GM10847 (cell line): ENCODE measurements around the gene DDB1.

Source experiments
- POLR2A ChIP-seq: IDR thresholded peaks from 2 replicates; pipeline ENCODE4 v1.6.1; 2011; ENCODE audit not compliant: insufficient read length; ENCODE audit errors: extremely low read depth

The DDB1 gene

DNA sequence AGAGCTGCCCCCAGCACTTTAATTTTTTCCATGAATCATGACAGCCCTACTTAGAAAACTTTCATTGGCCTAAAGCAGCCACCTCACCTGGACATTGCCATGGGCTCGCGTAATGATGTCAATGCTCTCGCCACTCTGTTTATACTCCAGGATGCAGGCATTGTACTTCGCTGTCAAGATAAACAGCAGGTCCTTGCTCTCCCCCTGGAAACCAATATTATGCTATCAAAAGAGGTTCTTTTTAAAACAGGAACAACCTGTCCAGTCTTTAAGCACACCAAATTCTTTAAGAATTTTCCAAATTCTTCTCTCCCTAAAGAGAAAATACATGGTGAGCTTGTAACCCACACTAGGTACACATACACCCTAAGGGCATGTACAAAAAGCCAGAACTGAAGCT lies 3.0 kb downstream of the DDB1 start:
- no peak for TF ChIP-seq POLR2A

DNA sequence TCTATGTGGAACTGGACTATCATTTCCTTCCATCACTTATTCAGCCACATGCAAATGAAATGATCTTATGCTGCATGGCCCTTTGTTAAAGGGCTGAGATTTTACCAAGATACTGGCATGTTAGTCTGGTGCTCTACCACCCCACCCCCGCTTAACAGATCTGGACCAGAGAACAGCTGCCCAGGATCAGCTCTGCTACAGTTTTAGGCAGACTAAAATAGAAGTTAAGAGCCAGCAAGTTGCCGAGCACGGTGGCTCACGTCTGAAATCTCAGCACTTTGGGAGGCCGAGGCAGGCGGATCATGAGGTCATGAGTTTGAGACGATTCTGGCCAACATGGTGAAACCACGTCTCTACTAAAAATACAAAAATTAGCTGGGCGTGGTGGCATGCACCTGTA lies 4.6 kb downstream of the DDB1 start:
- TF ChIP-seq POLR2A, result no peak

DNA sequence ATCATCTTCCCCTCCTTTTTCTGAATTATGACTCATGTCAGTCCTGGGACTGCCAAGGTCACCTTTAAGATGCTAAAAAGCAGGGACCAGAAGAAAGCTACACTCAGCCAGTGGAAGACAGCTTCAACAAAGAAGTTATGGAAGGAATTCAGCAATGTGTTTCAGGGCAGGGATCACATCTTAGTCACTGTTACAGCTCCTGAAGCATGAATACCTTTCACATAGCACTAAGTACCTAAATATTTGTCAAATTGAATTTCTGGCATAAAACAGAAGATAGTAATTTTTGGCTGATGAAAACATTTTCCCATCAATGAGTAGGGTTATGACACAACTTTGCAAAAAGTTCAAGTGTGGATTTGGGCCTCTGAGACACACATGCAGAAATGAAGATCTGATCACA lies 5.2 kb downstream of the DDB1 start:
- TF ChIP-seq POLR2A, result no peak

DNA sequence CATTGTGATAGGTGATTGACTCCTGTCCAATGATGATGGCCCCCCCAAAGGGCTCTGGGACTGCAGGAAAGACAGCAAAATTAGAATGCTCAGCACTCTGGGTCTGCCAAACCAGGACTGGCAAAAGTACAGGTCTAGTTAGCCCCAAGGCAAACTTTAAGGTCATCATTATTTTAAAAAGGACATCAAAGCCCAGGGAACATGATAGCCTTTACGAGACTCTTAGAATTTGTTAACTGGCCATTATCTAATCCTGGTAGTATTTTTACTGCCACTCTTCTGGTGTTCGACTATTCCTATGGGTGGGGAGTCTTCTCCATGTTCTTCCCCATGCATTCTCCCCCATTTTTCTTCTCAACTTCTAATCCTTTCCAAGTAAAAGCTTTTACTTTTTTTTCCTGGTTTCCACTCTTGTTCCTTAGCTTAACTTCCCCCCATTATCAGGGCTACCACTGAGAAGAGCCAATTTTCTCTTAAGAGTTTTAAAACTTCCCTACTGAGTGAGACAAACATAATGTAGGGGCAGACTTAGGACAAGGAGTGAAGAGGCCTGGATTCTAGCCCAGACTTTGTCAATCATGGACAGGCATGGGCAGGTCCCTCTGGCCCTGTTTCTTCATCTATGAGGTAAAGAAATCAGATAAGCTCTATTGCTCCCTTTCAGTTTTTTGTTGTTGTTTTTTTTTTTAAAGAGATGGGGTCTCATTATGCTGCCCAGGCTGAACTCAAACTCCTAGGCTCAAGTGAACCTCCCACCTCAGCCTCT lies 7.1 kb downstream of the DDB1 start:
- TF ChIP-seq POLR2A, result no peak

DNA sequence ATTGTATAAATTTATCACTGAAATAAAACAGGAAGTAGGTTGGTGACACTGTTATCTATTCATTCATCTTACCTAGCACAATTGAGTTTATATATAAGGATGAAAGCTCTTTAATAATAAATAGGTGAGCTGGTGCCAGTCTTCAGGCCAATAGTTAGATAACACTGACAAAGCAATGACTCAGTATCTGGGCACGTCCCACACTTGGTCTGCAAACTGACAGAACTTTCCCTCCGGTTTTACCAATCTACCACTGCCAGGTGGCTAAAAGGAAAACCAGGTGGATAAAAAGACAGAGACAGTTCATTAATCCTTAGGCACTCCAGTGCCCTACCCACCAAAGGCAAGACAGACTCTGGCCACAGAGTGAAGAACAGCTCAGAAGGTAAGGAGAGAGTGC lies 17.6 kb downstream of the DDB1 start:
- TF ChIP-seq POLR2A, result no peak

DNA sequence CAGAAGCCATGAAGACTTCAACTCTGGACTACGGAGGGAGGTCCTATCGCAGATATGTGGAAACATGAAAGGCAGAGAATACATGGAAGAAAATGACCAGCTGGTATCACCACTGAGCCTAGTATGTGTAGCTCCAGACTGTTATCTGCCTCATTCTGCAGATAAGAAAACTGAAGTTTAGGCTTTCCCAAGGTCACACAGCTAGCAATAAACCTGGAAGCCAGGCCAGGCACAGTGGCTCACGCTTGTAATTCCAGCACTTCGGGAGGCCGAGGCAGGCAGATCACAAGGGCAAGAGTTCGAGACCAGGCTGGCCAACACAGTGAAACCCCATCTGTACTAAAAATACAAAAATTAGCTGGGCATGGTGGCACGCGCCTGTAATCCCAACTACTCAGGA lies 22.2 kb downstream of the DDB1 start:
- no peak for TF ChIP-seq POLR2A

DNA sequence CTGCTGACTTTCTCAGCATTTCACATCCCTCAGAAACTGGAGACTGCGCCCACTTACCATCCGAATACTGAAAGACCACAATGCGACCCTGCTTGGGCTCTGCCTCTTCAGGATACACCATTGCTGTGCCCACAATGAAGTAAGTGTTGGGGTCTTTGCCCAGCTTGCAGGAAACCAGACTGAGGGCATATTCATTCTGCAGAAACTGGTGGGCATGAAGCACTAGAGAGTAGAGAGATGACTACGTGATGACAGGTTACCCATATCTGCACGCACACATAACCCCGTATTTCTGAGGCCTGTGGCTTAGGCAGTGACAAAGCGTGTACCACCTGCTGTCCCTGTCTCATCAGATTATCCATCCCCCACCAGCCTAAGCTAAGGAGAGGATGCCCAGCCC lies 23.2 kb downstream of the DDB1 start:
- TF ChIP-seq POLR2A, result no peak

DNA sequence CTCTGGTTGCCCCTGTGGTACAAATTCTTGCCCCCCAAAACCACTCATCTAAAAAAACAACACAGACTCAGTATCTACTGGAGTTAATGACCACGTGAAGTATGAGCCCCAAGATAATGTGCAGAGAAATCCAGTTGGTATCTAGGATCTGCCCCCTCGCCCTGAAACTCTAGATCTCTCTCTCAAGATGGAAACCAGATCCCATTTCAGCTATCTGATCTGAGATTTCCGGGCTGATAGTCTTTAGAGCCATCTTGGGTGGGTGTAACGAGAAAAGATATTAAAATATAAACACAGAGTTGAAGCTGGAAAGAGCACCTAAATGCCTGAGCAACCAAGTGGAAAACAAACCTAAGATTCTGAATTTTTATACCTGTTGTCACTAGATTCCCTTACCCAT lies 23.8 kb downstream of the DDB1 start:
- TF ChIP-seq POLR2A, result no peak

DNA sequence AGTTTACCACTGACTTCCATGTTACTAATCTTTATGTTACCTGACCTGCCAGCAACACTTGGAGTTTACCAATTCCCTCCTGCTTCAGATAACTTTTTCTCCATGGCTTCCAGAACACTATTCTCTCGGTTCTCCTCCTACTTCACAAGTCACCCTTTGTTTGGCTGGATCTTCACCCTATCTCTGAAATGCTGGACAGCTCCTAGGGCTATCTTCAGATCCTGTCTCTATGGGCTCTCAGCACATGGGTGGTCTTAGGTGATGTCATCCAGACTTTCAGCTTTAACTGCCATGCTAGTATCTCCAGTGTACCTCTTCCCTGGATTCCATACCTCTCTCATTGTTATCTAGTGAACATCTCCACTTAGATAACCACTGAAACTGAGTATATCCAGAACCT lies 25.6 kb downstream of the DDB1 start:
- no peak for TF ChIP-seq POLR2A

DNA sequence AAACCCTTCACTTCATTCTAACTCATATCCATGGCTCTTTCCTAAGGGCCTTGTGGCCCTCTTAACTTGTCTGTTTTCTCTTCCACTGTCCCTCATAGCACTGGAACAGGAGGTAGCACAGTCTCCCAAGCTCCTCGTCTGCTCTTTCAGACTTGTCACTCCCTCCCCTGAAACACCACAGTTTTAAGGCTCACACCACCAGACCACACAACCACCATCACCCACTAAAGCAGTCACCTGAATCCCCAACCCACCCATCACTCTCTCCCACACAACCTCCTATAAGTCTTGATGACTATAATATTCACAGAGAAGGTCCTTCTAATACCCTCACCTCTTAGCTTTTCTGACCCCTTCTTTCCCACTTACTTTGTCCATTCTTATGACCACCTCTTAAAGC lies 26.7 kb downstream of the DDB1 start:
- no peak for TF ChIP-seq POLR2A

DNA sequence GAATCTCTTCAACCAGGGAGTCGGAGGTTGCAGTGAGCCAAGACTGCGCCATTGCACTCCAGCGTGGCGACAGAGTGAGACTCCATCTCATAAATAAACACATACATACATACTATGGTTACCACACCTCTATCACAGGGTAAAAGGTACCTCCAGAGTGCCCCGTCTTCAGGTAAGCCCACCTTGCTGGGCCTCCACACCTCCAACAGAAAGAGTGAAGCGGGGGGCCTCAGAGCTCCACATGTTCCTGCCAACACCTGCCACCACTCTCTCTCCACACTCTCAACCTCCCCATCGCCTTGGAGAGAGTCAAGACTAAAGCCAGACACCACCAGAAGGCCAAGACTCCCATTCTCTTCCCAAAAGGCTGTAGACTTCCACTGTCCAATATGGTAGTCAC lies 27.5 kb downstream of the DDB1 start:
- no peak for TF ChIP-seq POLR2A

DNA sequence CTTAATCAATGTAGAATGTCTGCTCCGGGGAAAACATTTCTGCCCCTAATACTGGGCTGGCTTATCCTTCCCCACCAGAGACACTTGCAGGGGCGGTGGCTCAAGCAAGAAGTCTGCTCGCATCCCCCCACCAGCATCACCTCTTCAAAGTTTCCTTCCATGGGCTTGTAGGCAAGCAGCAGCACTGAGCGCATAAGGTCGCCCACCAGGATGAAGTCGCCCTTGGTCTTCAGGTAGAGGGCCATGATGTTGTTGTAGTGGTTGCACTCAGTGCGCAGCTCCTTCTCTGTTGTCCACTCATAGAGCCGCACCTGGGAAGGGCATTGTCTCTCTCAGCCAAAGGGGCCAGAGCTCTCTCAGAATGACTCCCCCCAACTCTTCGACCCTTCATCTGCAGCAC lies 29.2 kb downstream of the DDB1 start:
- no peak for TF ChIP-seq POLR2A

DNA sequence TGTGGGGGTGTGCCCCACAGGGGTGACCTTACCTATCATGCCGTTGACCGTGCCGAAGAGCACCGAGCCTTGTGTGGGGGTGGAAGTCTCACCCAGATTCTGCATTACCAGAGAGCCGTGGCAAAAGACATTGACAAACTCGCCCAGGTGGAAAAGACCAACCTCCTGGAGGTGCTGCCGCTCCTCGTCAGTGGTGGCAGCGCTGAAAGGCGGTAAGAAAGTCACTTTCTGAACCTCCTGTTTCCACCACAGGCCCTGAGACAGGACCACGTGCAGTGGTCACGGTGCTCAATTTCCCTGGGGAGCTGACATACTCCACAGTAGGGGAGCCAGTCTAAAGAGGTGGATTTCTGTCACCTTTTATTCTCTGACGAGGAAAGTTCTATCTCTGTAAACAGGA lies 30.4 kb downstream of the DDB1 start:
- TF ChIP-seq POLR2A, result no peak

DNA sequence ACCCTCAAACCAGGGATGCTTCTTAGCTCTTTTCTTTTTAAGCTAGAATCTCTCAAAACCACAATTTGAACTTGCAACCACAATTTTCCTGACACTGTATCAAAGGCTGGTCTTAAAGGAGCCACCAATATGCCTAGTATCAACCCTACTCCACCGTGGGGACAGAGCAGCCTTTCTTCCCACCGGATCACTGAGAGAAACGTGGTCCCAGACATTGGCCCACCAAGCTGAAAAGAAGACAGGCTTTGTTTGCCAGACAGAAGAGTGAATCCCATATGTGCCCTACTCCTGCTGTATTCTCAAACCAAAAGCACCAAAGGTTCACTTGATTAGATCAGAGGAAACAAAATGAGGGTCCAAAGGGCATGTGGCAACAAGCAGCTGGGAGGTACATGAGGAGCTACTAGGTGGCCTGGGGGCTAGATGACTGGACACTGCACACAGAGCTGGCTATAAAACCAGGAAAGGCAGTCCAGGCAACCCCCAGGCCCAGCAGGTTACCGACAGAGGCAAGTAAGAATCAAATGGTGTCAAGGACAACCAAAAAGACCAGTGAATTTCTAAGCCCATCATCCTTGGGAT lies 34.2 kb downstream of the DDB1 start:
- no peak for TF ChIP-seq POLR2A

DNA sequence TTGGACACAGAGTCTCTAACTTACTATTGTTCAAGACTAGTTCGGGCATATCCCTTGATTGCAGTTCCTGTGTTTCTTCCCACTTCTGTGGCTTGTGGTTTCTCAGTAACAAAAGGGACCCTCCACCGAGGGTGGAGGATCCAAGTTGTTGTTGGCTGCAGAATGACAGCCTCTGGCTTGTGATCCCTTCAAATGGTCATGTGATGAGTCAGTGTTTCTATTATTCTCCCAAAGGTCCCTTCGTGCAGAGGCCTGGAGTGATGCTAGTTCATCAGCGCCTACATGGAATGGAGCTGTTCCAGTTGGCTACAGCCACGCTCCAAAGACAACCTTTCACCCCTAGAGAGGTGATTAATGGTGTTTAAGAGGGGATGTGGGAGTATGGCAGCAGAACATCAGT lies 35.2 kb downstream of the DDB1 start:
- TF ChIP-seq POLR2A, result no peak

DNA sequence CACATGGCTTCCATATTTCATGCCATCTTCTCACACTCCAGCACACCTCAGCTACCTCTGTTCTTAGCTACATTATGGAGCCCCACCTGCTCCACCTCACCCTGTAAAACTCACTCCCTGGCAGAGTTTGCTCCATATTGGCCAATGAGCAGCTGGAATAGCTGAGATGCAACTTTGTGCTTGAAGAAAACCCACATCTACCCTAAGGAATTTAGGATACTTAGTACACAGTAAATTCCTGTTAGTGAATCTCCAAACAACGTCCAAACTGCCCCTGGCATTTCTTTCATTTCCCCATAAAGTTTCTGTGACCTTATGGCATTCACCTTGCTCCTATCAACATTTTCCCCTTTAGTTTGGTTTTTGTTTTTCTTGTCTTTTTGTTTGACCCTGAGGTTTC lies 35.6 kb downstream of the DDB1 start:
- no peak for TF ChIP-seq POLR2A

DNA sequence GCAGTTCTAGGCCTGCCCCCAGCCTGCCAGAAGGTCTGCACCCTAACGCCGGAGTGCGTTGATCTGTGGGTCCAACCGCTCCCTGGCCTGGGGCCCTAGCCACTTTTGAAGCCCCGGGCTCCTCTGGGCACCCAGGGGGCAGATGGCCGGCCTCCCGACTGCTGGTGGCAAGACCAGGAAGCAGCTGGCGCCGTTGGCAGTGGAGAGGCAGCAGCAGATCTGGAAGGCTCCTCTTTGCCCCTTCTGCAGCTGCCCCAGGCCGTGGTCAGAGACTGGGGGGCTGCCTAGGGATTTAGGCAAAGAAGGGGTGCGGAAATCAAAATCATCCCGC lies 37.3 kb downstream of the DDB1 start:
- TF ChIP-seq POLR2A, result no peak
